Skeletal muscle tissue (tissue), 4 donors: ENCODE measurements around the gene AIM2. TPM values are rescaled to one million over a fixed set of nuclear protein-coding genes. Genes with fewer than 3 reads are reported as not detected.
A peak's percentile ranks its signal among the peaks of the same experiment; 100 is the strongest.

Experiments
- H3K27ac ChIP-seq: one replicate; pipeline ENCODE4 v1.7.0; 2013; ENCODE audit warnings: mild to moderate bottlenecking, low read depth, low read length, inconsistent platforms
- H3K27me3 ChIP-seq, 3 donors: one replicate each; pipeline ENCODE4 v1.7.0; 2013; ENCODE audit warnings: low read length in 3 of 3; ENCODE audit not compliant: control insufficient read depth in 3 of 3, insufficient read depth in 3 of 3
- H3K36me3 ChIP-seq, 3 donors: one replicate each; pipeline ENCODE4 v1.7.0; 2013; ENCODE audit warnings: low read length in 3 of 3; ENCODE audit not compliant: control insufficient read depth in 3 of 3, insufficient read depth in 3 of 3
- H3K4me1 ChIP-seq, 3 donors: one replicate each; pipeline ENCODE4 v1.7.0; 2013; ENCODE audit warnings: low read length in 3 of 3, mild to moderate bottlenecking in 3 of 3; ENCODE audit not compliant: control insufficient read depth in 3 of 3, insufficient read depth in 3 of 3
- H3K4me3 ChIP-seq, 3 donors: one replicate each; pipeline ENCODE4 v1.7.0; 2013; ENCODE audit warnings: low read length in 3 of 3
- H3K9ac ChIP-seq, 3 donors: one replicate each; pipeline ENCODE4 v1.7.0; 2013; ENCODE audit warnings: low read length in 3 of 3, mild to moderate bottlenecking in 3 of 3, moderate library complexity in 2 of 3, low read depth in 1 of 3
- H3K9me3 ChIP-seq, 3 donors: one replicate each; pipeline ENCODE4 v1.7.0; 2013; ENCODE audit warnings: low read length in 3 of 3; ENCODE audit not compliant: control insufficient read depth in 3 of 3
- total RNA-seq: library from RNA; depleted of rRNA; stranded (reverse); fragments of >200 nt; gene quantifications from one replicate; pipeline ENCODE4 v1.2.3, GENCODE V29; 2014
- donor health status: Osteomylitis.

AIM2 gene
- total RNA-seq, 1 donor from 2014 or later = 0.52 TPM

DNA sequence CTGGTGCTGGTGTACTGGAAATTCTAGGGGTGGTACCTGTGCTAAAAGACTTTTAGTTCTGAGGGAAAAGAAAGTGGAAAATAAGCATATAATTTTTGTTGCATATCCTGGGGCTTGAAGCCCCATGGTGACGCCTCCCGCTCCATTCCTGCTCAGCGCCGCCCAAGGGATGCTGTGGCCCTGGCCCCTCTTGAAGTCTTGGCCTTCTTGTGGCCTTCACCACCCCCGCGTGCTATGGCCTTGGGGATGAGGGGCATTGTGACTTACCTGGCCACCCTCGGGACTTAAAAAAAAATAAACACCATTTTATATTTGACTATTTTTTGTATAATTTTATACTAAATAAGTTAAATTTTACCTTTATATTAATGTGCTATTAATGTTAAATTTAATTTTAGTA is 51.5 kb downstream of the AIM2 start:
- Histone ChIP-seq H3K36me3 (peaks cover 0 to 15% (median 0%) of the 10 kb centered on the region in 3 donors), H3K9ac (no peak overlapping the region), H3K27me3 (no peaks in the 10 kb centered on the region), H3K4me1 (no peaks in the 10 kb centered on the region), H3K9me3 (no peaks in the 10 kb centered on the region), H3K4me3 (no peak overlapping the region), H3K27ac (no peak overlapping the region)

DNA sequence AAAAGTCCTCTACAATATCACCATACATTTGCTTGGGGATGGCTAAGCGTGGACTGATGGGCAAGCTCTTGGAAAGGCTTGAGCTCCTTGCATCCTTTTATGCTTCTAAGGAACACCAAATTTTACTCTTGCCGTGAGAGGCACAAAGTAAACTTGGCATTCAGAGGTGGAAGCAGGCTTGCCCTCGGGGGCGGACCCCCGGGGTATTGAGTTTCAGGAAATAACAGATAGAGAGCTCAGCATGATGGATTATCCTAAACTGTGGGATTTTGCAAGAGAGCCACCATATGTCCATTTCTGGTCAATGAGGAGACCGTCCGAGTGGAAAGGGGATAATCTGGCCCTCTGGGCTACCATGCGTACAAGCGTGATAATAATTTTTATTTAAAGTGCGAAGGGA is 52.8 kb downstream of the AIM2 start:
- H3K4me1 ChIP-seq = no peaks in the 10 kb centered on the region
- H3K9me3 ChIP-seq = no peaks in the 10 kb centered on the region
- H3K27ac ChIP-seq = no peak overlapping the region
- peaks cover 0 to 16% (median 0%) of the 10 kb centered on the region in 3 donors for H3K36me3 ChIP-seq
- H3K9ac ChIP-seq = no peak overlapping the region
- H3K27me3 ChIP-seq = no peaks in the 10 kb centered on the region
- no peak overlapping the region for H3K4me3 ChIP-seq

DNA sequence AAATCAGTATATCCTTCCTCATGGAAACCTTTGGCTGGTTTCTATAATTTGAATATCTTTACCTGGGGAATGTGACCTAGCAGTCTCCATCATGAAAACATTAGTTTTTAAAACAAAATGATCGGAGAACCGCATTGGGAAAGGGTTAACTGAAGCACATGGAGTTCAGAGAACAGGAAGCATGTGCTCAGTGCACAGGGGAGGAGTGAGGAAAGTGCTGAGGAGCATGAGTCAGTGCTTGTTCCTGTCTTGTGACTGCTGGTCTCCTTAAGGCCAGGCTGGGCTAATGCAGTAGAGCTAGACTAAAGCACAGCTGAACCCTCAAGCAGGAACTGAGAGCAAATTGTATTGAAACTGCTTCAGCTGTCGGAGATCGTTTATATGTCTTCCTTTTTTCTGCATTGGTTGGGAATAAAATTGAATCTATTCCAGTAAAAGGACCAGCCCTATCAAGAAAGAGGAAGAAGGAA is 61.1 kb downstream of the AIM2 start:
- H3K9me3 ChIP-seq = no peaks in the 10 kb centered on the region
- peak overlapping the region; percentile 34 for H3K27ac ChIP-seq
- H3K4me3 ChIP-seq = peak overlapping the region in 1 of 3 donors; percentile 20
- no peak overlapping the region for H3K9ac ChIP-seq
- H3K27me3 ChIP-seq = no peaks in the 10 kb centered on the region
- H3K4me1 ChIP-seq = peaks cover 3 to 14% (median 7%) of the 10 kb centered on the region in 3 donors
- peaks cover 2 to 29% (median 5%) of the 10 kb centered on the region in 3 donors for H3K36me3 ChIP-seq

DNA sequence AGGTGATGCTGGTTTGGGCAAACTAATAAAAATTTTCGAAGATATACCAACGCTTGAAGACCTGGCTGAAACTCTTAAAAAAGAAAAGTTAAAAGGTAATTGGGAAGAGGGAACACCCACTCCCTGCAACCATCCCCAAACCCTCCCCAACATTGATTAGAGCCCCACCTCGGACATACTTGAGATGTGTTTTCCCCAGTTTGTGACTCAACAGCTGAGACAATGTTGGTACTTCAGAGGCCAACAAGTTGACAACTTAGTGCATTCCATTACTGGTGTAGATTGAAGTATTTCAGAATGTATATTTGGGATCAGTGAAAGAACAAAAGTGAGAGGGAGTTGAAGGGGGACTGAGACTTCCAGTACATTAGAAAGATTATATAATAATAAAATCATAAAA is 61.7 kb downstream of the AIM2 start:
- H3K36me3 ChIP-seq = peaks cover 2 to 25% (median 5%) of the 10 kb centered on the region in 3 donors
- H3K9me3 ChIP-seq = no peaks in the 10 kb centered on the region
- no peak overlapping the region for H3K9ac ChIP-seq
- no peaks in the 10 kb centered on the region for H3K27me3 ChIP-seq
- peaks cover 3 to 14% (median 7%) of the 10 kb centered on the region in 3 donors for H3K4me1 ChIP-seq
- H3K27ac ChIP-seq = peak overlapping the region; percentile 23
- H3K4me3 ChIP-seq = peak overlapping the region in 1 of 3 donors; percentile 2

DNA sequence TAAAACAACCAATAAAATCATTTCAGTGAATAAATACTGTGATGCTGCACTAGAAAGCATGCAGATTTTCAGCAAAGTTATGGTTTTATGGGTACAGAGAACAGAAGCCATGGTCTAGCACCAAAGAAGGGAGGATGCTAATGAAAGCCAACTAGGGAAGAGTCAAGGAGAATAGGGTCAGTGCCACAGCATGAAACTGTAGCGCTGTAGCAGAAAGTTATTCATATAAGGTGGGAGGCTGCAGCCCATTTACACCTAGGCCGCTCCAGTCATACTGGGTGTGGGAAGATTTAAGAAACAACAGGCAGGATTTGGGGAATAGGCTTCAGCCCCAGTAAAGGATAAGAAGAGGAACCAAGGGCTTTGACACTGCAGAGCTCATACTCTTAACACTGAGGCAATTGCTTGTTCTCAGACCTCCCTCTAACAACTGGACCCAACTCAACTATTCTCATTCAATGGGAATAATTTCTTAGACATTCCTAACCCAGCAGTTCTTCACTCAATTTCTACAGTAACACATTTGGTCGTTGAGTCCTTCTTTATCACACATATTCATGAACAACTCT is 62.5 kb downstream of the AIM2 start:
- H3K27ac ChIP-seq = no peak overlapping the region
- no peak overlapping the region for H3K4me3 ChIP-seq

DNA sequence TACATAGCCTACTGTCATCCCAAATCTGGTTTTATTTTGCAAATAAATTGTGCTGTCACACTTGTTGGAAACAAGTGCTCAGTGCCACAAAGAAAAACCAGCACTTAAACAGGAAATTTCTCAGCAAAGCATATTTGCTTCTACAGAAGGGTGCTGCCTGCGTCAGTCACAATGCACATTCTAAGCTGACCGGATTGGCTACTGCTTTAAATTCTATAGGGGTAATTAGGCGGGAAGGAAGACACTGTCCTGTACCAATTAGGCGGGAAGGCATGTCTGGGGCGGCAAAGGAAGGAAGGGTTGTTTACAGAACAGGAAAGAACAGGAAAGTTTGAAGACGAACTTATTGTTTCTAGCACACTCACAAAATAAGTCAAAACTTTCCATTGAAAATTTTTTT is 64.1 kb downstream of the AIM2 start:
- H3K9ac ChIP-seq = peak overlapping the region; percentile 4 to 54 (median 28)
- H3K27ac ChIP-seq = peak overlapping the region; percentile 72
- H3K27me3 ChIP-seq = no peaks in the 10 kb centered on the region
- H3K4me1 ChIP-seq = peaks cover 3 to 18% (median 7%) of the 10 kb centered on the region in 3 donors
- peaks cover 0 to 16% (median 0%) of the 10 kb centered on the region in 3 donors for H3K36me3 ChIP-seq
- H3K4me3 ChIP-seq = peak overlapping the region in 2 of 3 donors; percentile 41 to 82
- no peaks in the 10 kb centered on the region for H3K9me3 ChIP-seq

More for the DNA sequence above, 62.5 kb downstream of the AIM2 start:
- Histone ChIP-seq H3K9ac (no peak overlapping the region), H3K27me3 (no peaks in the 10 kb centered on the region), H3K36me3 (peaks cover 2 to 24% (median 5%) of the 10 kb centered on the region in 3 donors), H3K9me3 (no peaks in the 10 kb centered on the region), H3K4me1 (peaks cover 3 to 14% (median 7%) of the 10 kb centered on the region in 3 donors)

Other genes starting within 250 kb of the AIM2 start
- gene MNDA, start 245.4 kb downstream of the AIM2 start, total RNA-seq = 4.7 TPM
- gene PYHIN1, start 145.2 kb downstream of the AIM2 start, total RNA-seq = not detected
- gene IFI16, start 66.9 kb downstream of the AIM2 start, total RNA-seq = 16.2 TPM
- gene CADM3, start 94.8 kb upstream of the AIM2 start, total RNA-seq = 0.52 TPM
- gene ACKR1, start 128.1 kb upstream of the AIM2 start, total RNA-seq = 4.7 TPM
- 0.52 TPM for gene FCER1A, start 225.6 kb upstream of the AIM2 start, total RNA-seq